ENCODE measurements around the gene MACROH2A2.
"Not testable (repeated sequence)": the region's sequence is repeated elsewhere in the genome, so short reads cannot be mapped to it uniquely, and the experiment has no call there.

MACROH2A2 gene

GRCh38 chr10:70146489-70147258, 94.0 kb downstream of the MACROH2A2 start, which contains the start of gene TYSND1:
TYSND1 (minus strand) TSS chr10:70146700; CDS start chr10:70146586, 114 bp downstream.
- FAIRE-seq = peak; percentile 89
- TF ChIP-seq POLR2AphosphoS5 (IDR thresholded peaks at IDR 0.05; ENCODE audit: low read depth, low read length) (peak; percentile 87), TAF1 (IDR thresholded peaks at IDR 0.05; ENCODE audit: borderline replicate concordance, low read depth, low read length) (peak; percentile 59; the same call in 1 of the 2 replicates), POLR2A (IDR thresholded peaks at IDR 0.05; ENCODE audit: low read depth, low read length) (peak; percentile 85)
- DNase-seq (ENCODE audit: insufficient read length) = peak; percentile 97

GRCh38 chr10:70147259-70147625, 94.6 kb downstream of the MACROH2A2 start:
- FAIRE-seq (no peak), DNase-seq (ENCODE audit: insufficient read length) (no peak)
- no peak for TF ChIP-seq TAF1 (IDR thresholded peaks at IDR 0.05; ENCODE audit: borderline replicate concordance, low read depth, low read length)
- TF ChIP-seq POLR2A (IDR thresholded peaks at IDR 0.05; ENCODE audit: low read depth, low read length) = no peak
- no peak for TF ChIP-seq POLR2AphosphoS5 (IDR thresholded peaks at IDR 0.05; ENCODE audit: low read depth, low read length)

GRCh38 chr10:70148516-70148915, 95.9 kb downstream of the MACROH2A2 start:
- DNase-seq (ENCODE audit: insufficient read length) (no peak), FAIRE-seq (no peak)
- no peak for TF ChIP-seq TAF1 (IDR thresholded peaks at IDR 0.05; ENCODE audit: borderline replicate concordance, low read depth, low read length)
- no peak for TF ChIP-seq POLR2A (IDR thresholded peaks at IDR 0.05; ENCODE audit: low read depth, low read length)
- no peak for TF ChIP-seq POLR2AphosphoS5 (IDR thresholded peaks at IDR 0.05; ENCODE audit: low read depth, low read length)

- TF ChIP-seq TAF1 (IDR thresholded peaks at IDR 0.05; ENCODE audit: borderline replicate concordance, low read depth, low read length) (no peak), POLR2AphosphoS5 (IDR thresholded peaks at IDR 0.05; ENCODE audit: low read depth, low read length) (no peak), POLR2A (IDR thresholded peaks at IDR 0.05; ENCODE audit: low read depth, low read length) (no peak)
- no peak for DNase-seq (ENCODE audit: insufficient read length)
- no peak for FAIRE-seq
Observed at GRCh38 chr10:70155255-70155838, 102.7 kb downstream of the MACROH2A2 start.

GRCh38 chr10:70158113-70158512, 105.5 kb downstream of the MACROH2A2 start:
- TF ChIP-seq POLR2AphosphoS5 (IDR thresholded peaks at IDR 0.05; ENCODE audit: low read depth, low read length) (no peak), TAF1 (IDR thresholded peaks at IDR 0.05; ENCODE audit: borderline replicate concordance, low read depth, low read length) (no peak), POLR2A (IDR thresholded peaks at IDR 0.05; ENCODE audit: low read depth, low read length) (no peak)
- FAIRE-seq (no peak), DNase-seq (ENCODE audit: insufficient read length) (no peak)

GRCh38 chr10:70159366-70159765, 106.7 kb downstream of the MACROH2A2 start:
- not testable (repeated sequence) for FAIRE-seq; DNase-seq (ENCODE audit: insufficient read length)

GRCh38 chr10:70160798-70161197, 108.2 kb downstream of the MACROH2A2 start:
- no peak for TF ChIP-seq POLR2A (IDR thresholded peaks at IDR 0.05; ENCODE audit: low read depth, low read length)
- TF ChIP-seq POLR2AphosphoS5 (IDR thresholded peaks at IDR 0.05; ENCODE audit: low read depth, low read length) = no peak
- TF ChIP-seq TAF1 (IDR thresholded peaks at IDR 0.05; ENCODE audit: borderline replicate concordance, low read depth, low read length) = no peak
- FAIRE-seq = no peak

More at GRCh38 chr10:70160798-70161197, 108.2 kb downstream of the MACROH2A2 start:
- DNase-seq (ENCODE audit: insufficient read length) = no peak
